ENCODE results near the gene C17orf100. TPM values are rescaled to one million over a fixed set of nuclear protein-coding genes. Genes with fewer than 3 reads are reported as not detected.

Gene C17orf100
- total and polyA plus RNA-seq, 2 of the 13 experiments (the other 11 are each of a cell fraction or from before 2014, with no cell fraction given) = 3.6 to 8.7 TPM

DNA sequence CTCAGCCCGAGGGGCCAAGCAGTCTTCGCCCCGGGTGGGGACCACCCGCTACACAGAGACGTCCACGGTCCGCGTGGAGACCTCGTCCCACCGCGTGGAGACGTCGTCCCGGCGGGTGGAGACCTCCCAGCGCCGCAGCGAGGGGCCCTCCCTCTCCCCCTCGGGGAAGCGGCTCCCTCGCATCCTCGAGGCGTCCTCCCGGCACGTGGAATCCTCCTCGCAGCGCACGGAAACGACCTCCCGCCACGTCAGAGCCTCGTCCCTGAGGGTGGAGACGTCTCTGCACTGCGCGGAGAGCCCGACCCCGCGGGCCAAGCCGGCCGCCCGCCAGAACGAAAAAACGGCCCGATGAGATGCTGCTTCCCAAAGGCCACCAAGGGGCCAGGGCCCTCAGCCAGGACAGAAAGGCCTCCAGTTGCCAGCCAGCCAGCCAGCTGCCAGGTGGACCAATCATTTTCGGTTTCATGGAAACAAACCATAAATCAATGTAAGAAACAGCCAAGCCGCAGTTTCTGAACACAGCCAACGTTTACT, 424 bp downstream of the C17orf100 start (continued):
- TF ChIP-seq EP300 (IDR thresholded peaks at IDR 0.05; ENCODE audit: low read depth in 2 of 2, low read length in 2 of 2) = no peak
- no peak for TF ChIP-seq EP300 (CRISPR knock-in tag; IDR thresholded peaks at IDR 0.05; ENCODE audit: borderline replicate concordance)
- TF ChIP-seq, protein P1, sequence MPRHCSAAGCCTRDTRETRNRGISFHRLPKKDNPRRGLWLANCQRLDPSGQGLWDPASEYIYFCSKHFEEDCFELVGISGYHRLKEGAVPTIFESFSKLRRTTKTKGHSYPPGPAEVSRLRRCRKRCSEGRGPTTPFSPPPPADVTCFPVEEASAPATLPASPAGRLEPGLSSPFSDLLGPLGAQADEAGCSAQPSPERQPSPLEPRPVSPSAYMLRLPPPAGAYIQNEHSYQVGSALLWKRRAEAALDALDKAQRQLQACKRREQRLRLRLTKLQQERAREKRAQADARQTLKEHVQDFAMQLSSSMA (CRISPR knock-in tag; IDR thresholded peaks at IDR 0.05) = peak; percentile 51; the same call in 1 of the 2 replicates
- TF ChIP-seq CREM (IDR thresholded peaks at IDR 0.05) = no peak
- TF ChIP-seq CREM (CRISPR knock-in tag; IDR thresholded peaks at IDR 0.05) = no peak
- peak; percentile 77 for TF ChIP-seq ARID2 (CRISPR knock-in tag; IDR thresholded peaks at IDR 0.05; ENCODE audit: borderline replicate concordance)
- no peak for TF ChIP-seq TBL1XR1 (IDR thresholded peaks at IDR 0.05; ENCODE audit: borderline replicate concordance, low read length, partially characterized antibody)
- TF ChIP-seq, protein P2, sequence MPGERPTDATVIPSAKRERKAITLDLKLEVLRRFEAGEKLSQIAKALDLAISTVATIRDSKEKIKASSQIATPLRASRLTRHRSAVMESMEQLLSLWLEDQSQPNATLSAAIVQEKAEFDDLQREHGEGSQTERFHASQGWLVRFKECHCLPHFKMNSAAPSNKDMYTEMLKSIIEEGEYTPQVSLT (CRISPR knock-in tag; IDR thresholded peaks at IDR 0.05; ENCODE audit: borderline replicate concordance, low read depth) = no peak; the same call in 1 of the 2 replicates
- TF ChIP-seq, protein P3, sequence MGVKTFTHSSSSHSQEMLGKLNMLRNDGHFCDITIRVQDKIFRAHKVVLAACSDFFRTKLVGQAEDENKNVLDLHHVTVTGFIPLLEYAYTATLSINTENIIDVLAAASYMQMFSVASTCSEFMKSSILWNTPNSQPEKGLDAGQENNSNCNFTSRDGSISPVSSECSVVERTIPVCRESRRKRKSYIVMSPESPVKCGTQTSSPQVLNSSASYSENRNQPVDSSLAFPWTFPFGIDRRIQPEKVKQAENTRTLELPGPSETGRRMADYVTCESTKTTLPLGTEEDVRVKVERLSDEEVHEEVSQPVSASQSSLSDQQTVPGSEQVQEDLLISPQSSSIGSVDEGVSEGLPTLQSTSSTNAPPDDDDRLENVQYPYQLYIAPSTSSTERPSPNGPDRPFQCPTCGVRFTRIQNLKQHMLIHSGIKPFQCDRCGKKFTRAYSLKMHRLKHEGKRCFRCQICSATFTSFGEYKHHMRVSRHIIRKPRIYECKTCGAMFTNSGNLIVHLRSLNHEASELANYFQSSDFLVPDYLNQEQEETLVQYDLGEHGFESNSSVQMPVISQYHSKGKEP (CRISPR knock-in tag; IDR thresholded peaks at IDR 0.05) = peak; percentile 92; the same call in 1 of the 2 replicates
- no peak; the same call in 1 of the 2 replicates for TF ChIP-seq CEBPG (CRISPR knock-in tag; IDR thresholded peaks at IDR 0.05)
- peak; percentile 100 for TF ChIP-seq FOXO4 (CRISPR knock-in tag; conservative IDR thresholded peaks at IDR 0.05)
- TF ChIP-seq HOXA9 (CRISPR knock-in tag; IDR thresholded peaks at IDR 0.05; ENCODE audit: borderline replicate concordance) = peak; percentile 98
- peak; percentile 94; the same call in 1 of the 2 replicates for TF ChIP-seq ZNF10 (CRISPR knock-in tag; IDR thresholded peaks at IDR 0.05; ENCODE audit: borderline replicate concordance, low read depth)
- TF ChIP-seq JUN (CRISPR knock-in tag; IDR thresholded peaks at IDR 0.05) = peak; percentile 22; the same call in 1 of the 2 replicates
- TF ChIP-seq, protein P4, sequence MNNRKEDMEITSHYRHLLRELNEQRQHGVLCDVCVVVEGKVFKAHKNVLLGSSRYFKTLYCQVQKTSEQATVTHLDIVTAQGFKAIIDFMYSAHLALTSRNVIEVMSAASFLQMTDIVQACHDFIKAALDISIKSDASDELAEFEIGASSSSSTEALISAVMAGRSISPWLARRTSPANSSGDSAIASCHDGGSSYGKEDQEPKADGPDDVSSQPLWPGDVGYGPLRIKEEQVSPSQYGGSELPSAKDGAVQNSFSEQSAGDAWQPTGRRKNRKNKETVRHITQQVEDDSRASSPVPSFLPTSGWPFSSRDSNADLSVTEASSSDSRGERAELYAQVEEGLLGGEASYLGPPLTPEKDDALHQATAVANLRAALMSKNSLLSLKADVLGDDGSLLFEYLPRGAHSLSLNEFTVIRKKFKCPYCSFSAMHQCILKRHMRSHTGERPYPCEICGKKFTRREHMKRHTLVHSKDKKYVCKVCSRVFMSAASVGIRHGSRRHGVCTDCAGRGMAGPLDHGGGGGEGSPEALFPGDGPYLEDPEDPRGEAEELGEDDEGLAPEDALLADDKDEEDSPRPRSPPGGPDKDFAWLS (CRISPR knock-in tag; IDR thresholded peaks at IDR 0.05; ENCODE audit: borderline replicate concordance) = peak; percentile 62; the same call in 1 of the 2 replicates
- peak; percentile 90 for TF ChIP-seq ZNF263 (CRISPR knock-in tag; IDR thresholded peaks at IDR 0.05)
- TF ChIP-seq IRF9 (CRISPR knock-in tag; IDR thresholded peaks at IDR 0.05; ENCODE audit: borderline replicate concordance) = peak; percentile 98
- TF ChIP-seq KLF12 (CRISPR knock-in tag; IDR thresholded peaks at IDR 0.05; ENCODE audit: borderline replicate concordance) = no peak
- no peak for TF ChIP-seq SP4 (CRISPR knock-in tag; IDR thresholded peaks at IDR 0.05)
- TF ChIP-seq ZNF775 (CRISPR knock-in tag; IDR thresholded peaks at IDR 0.05; ENCODE audit: borderline replicate concordance) = peak; percentile 86; the same call in 1 of the 2 replicates
- peak; percentile 82; the same call in 1 of the 2 replicates for TF ChIP-seq ZNF670 (CRISPR knock-in tag; IDR thresholded peaks at IDR 0.05; ENCODE audit: borderline replicate concordance)
- TF ChIP-seq, protein P5, sequence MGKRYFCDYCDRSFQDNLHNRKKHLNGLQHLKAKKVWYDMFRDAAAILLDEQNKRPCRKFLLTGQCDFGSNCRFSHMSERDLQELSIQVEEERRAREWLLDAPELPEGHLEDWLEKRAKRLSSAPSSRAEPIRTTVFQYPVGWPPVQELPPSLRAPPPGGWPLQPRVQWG (CRISPR knock-in tag; IDR thresholded peaks at IDR 0.05; ENCODE audit: borderline replicate concordance, low read depth) = no peak
